ENCODE results near the gene FLYWCH2. TPM values are rescaled to one million over a fixed set of nuclear protein-coding genes. Genes with fewer than 3 reads are reported as not detected.

The FLYWCH2 gene
- total and polyA plus RNA-seq, 9 of the 15 experiments (the other 6 are each of a cell fraction or from before 2014, with no cell fraction given), result 0.70 to 55.5 (median 7.6) TPM

GRCh38 chr16:2853531-2854073 is 29.4 kb upstream of the FLYWCH2 start:
- H3K27me3 ChIP-seq (ENCODE audit: control insufficient read depth in 2 of 2, insufficient read depth in 2 of 2, low read length in 2 of 2), result peaks cover 7 to 26% of the 10 kb centered on the region in 2 experiments; a peak in 4 of 5 replicates
- H3K9ac ChIP-seq (ENCODE audit: insufficient read depth in 1 of 2, low read depth in 2 of 2, low read length in 2 of 2), result no peak overlapping the region
- ChIA-PET POLR2A (interaction anchor here (0.6 to 1.0 kb wide), 4 partner anchors 9 to 29 kb away, joined by 3 to 6 read pairs (median 3); partner anchors contain the start of gene FLYWCH2), CTCF (ENCODE audit: low intra/inter-chr PET ratio) (interaction anchor here (0.9 kb wide), 1 partner anchor 14 kb away, joined by 4 read pairs; no protein-coding TSS in a partner anchor)
- no peak overlapping the region for H2AFZ ChIP-seq (ENCODE audit: low read depth, low read length)
- ATAC-seq (no peak), FAIRE-seq (no peak), DNase-seq (ENCODE audit: extremely low read depth in 1 of 4, low spot score in 3 of 4) (no peak)
- no peaks in the 10 kb centered on the region for H3K79me2 ChIP-seq (ENCODE audit: control insufficient read depth, insufficient read depth, low read length)
- H3K9me1 ChIP-seq (ENCODE audit: control insufficient read depth, insufficient read depth, low read length), result no peaks in the 10 kb centered on the region
- in situ Hi-C loops (cut with MboI) (no loop called here), intact Hi-C loops (cut with micrococcal nuclease) (no loop called here)
- no peaks in the 10 kb centered on the region for H4K20me1 ChIP-seq (replicated peaks; ENCODE audit: control insufficient read depth, insufficient read depth, low read length)
- H3K4me3 ChIP-seq, result no peak overlapping the region
- peaks cover 7 to 59% of the 10 kb centered on the region in 2 experiments; a peak in 3 of 5 replicates for H3K4me1 ChIP-seq (replicated peaks in 1 of 2; ENCODE audit: control insufficient read depth in 2 of 2, insufficient read depth in 2 of 2, low read length in 2 of 2)
- H3K36me3 ChIP-seq (ENCODE audit: control insufficient read depth, insufficient read depth, low read length), result no peaks in the 10 kb centered on the region
- BruUV-seq (replicated peaks), result no TSS peak
- TF ChIP-seq HSF4 (CRISPR knock-in tag; IDR thresholded peaks at IDR 0.05; ENCODE audit: borderline replicate concordance) (no peak), FOXK1 (CRISPR knock-in tag; IDR thresholded peaks at IDR 0.05; ENCODE audit: borderline replicate concordance) (no peak), SPI1 (IDR thresholded peaks at IDR 0.05; ENCODE audit: borderline replicate concordance, low read depth, low read length) (no peak), ZBTB11 (CRISPR knock-in tag; IDR thresholded peaks at IDR 0.05) (no peak), GTF2E2 (tag; IDR thresholded peaks at IDR 0.05) (no peak), HCFC1 (IDR thresholded peaks at IDR 0.05; ENCODE audit: low read depth, low read length) (no peak), ETS2 (tag; IDR thresholded peaks at IDR 0.05; ENCODE audit: borderline replicate concordance, poor library complexity, severe bottlenecking) (no peak), STAT5B (CRISPR knock-in tag; IDR thresholded peaks at IDR 0.05) (no peak), PRMT5 (CRISPR knock-in tag; IDR thresholded peaks at IDR 0.05) (no peak)
- peaks cover 7% of the 10 kb centered on the region for H3K9me3 ChIP-seq (replicated peaks; ENCODE audit: control insufficient read depth, insufficient read depth, low read depth, low read length)
- no peak overlapping the region for H3K4me2 ChIP-seq (ENCODE audit: insufficient read depth, low read length)
- WGBS (ENCODE audit: insufficient coverage, low coverage, missing lambda C conversion rate), result 39% methylated on average over 18 of the region's 18 CpGs
- H3K27ac ChIP-seq (ENCODE audit: extremely low read depth, low read depth, low read length), result no peak overlapping the region
